ENCODE measurements around the gene CTSE. TPM values are rescaled to one million over a fixed set of nuclear protein-coding genes. Genes with fewer than 3 reads are reported as not detected.

CTSE gene
- total RNA-seq, 1 donor from 2014 or later, result not detected

- Mint-ChIP-seq H3K27ac (no peak overlapping the region), H3K9me3 (no peaks in the 10 kb centered on the region), H3K4me3 (no peak overlapping the region), H3K27me3 (no peaks in the 10 kb centered on the region), H3K4me1 (no peaks in the 10 kb centered on the region), H3K36me3 (ENCODE audit: low read depth) (no peaks in the 10 kb centered on the region)
- DNase-seq (no peak), ATAC-seq (ENCODE audit: low read depth) (no peak)
- TF ChIP-seq, protein P1, sequence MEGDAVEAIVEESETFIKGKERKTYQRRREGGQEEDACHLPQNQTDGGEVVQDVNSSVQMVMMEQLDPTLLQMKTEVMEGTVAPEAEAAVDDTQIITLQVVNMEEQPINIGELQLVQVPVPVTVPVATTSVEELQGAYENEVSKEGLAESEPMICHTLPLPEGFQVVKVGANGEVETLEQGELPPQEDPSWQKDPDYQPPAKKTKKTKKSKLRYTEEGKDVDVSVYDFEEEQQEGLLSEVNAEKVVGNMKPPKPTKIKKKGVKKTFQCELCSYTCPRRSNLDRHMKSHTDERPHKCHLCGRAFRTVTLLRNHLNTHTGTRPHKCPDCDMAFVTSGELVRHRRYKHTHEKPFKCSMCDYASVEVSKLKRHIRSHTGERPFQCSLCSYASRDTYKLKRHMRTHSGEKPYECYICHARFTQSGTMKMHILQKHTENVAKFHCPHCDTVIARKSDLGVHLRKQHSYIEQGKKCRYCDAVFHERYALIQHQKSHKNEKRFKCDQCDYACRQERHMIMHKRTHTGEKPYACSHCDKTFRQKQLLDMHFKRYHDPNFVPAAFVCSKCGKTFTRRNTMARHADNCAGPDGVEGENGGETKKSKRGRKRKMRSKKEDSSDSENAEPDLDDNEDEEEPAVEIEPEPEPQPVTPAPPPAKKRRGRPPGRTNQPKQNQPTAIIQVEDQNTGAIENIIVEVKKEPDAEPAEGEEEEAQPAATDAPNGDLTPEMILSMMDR (IDR thresholded peaks at IDR 0.05), result no peak
- POLR2A ChIA-PET, result no interaction called here
- CTCF ChIA-PET, result no interaction called here
- intact Hi-C loops (cut with micrococcal nuclease), result no loop called here
Observed at GRCh38 chr1:205971082-205971481, 52.6 kb downstream of the CTSE start.

DNA sequence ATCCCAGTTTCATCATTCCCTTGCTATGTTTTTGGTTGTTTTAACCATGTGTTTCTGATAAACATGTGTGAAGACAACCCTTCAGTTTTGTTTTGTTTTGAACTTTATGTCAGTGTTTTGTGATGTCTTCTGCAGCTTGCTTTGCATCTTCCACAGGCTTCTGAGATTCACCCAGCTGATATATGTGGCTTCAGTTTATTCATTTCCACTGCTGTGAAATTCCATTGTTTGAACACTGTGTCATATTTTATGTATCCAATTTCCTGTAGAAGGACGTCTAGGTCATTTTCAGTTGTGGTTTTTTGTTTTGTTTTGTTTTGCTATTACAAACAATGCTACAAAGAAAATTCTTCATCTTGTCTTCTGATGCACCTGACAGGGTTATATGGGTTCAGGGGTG, 53.2 kb downstream of the CTSE start:
- no peaks in the 10 kb centered on the region for H3K36me3 Mint-ChIP-seq (ENCODE audit: low read depth)
- no peak overlapping the region for H3K27ac Mint-ChIP-seq
- no peaks in the 10 kb centered on the region for H3K27me3 Mint-ChIP-seq
- H3K4me1 Mint-ChIP-seq, result no peaks in the 10 kb centered on the region
- intact Hi-C loops (cut with micrococcal nuclease), result no loop called here
- ChIA-PET CTCF (no interaction called here), POLR2A (no interaction called here)
- TF ChIP-seq, protein P1 (IDR thresholded peaks at IDR 0.05), result no peak
- no peak for ATAC-seq (ENCODE audit: low read depth)
- H3K9me3 Mint-ChIP-seq, result no peaks in the 10 kb centered on the region
- no peak overlapping the region for H3K4me3 Mint-ChIP-seq
- no peak for DNase-seq

GRCh38 chr1:205969229-205969628, 54.5 kb downstream of the CTSE start:
- no peak for ATAC-seq (ENCODE audit: low read depth)
- ChIA-PET CTCF (interaction anchor here (1.1 to 1.8 kb wide), 3 partner anchors 8 to 61 kb away, joined by 3 to 8 read pairs (median 5); no protein-coding TSS in a partner anchor), POLR2A (no interaction called here)

DNA sequence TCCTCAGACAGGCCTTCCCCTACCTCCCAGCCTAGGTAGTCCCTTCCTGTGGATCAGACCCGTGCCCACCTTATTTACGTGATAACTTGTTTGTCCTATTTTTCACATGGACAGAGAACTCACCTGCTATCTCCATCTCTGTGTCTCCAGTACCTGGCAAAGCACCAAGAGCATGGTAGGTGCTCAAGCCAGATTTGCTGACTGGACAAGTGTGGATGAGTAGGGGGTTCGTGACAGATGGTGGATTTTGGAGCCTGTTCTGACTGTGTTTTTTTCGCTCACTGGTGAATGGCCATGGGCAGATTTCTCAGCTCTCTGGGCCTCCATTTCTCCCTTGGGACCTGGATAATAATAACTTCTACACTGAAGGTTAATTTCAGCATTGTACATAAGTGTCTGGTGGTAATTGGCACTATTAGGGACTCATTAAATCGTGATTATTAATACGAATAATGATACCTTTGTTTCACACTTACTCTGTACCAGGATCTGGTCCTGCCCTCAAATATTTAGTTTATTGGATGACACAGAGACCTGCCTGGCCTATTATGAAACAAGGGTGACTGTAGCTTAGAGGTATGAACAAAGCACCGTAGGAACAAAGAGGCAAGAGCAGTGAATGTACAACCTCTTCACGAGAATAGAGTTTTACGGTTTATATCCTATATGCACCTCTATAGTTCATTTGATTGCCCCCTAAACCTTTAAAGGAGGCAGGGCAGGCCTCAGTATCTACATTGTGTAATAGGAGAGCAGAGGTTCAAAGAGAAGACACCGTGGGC, 56.0 kb downstream of the CTSE start:
- Mint-ChIP-seq H3K4me1 (no peaks in the 10 kb centered on the region), H3K36me3 (ENCODE audit: low read depth) (no peaks in the 10 kb centered on the region), H3K27ac (no peak overlapping the region), H3K27me3 (no peaks in the 10 kb centered on the region), H3K4me3 (no peak overlapping the region), H3K9me3 (no peaks in the 10 kb centered on the region)
- intact Hi-C loops (cut with micrococcal nuclease), result no loop called here
- TF ChIP-seq, protein P1 (IDR thresholded peaks at IDR 0.05), result no peak
- ChIA-PET POLR2A (no interaction called here), CTCF (interaction anchor here (1.2 to 1.8 kb wide), 1 partner anchor 10 kb away, joined by 4 to 8 read pairs; no protein-coding TSS in a partner anchor)
- DNase-seq (no peak), ATAC-seq (ENCODE audit: low read depth) (no peak)

More at GRCh38 chr1:205969229-205969628, 54.5 kb downstream of the CTSE start:
- Mint-ChIP-seq H3K27me3 (no peaks in the 10 kb centered on the region), H3K27ac (no peak overlapping the region), H3K9me3 (no peaks in the 10 kb centered on the region), H3K36me3 (ENCODE audit: low read depth) (no peaks in the 10 kb centered on the region), H3K4me3 (no peak overlapping the region), H3K4me1 (no peaks in the 10 kb centered on the region)
- DNase-seq, result no peak
- intact Hi-C loops (cut with micrococcal nuclease), result no loop called here
- TF ChIP-seq, protein P1 (IDR thresholded peaks at IDR 0.05), result no peak

GRCh38 chr1:205965036-205965884, 58.4 kb downstream of the CTSE start:
- Mint-ChIP-seq H3K9me3 (no peaks in the 10 kb centered on the region), H3K27ac (no peak overlapping the region), H3K4me3 (no peak overlapping the region), H3K36me3 (ENCODE audit: low read depth) (no peaks in the 10 kb centered on the region), H3K4me1 (no peaks in the 10 kb centered on the region), H3K27me3 (peaks cover 4% of the 10 kb centered on the region)
- DNase-seq (no peak), ATAC-seq (ENCODE audit: low read depth) (no peak)
- intact Hi-C loops (cut with micrococcal nuclease), result no loop called here
- CTCF ChIA-PET, result interaction anchor here (2.2 kb wide), 1 partner anchor 12 kb away, joined by 10 read pairs; no protein-coding TSS in a partner anchor
- TF ChIP-seq, protein P1 (IDR thresholded peaks at IDR 0.05), result no peak
- POLR2A ChIA-PET, result no interaction called here
